Vagina (tissue), 2 donors: ENCODE measurements around the gene DLD.

ENCODE experiments used
- POLR2A ChIP-seq, 2 donors: fragments of 450-650 bp; IDR thresholded peaks; one replicate each; pipeline ENCODE4 v1.6.1; 2017; ENCODE audit warnings: antibody characterized with exemption in 2 of 2, mild to moderate bottlenecking in 2 of 2, moderate library complexity in 2 of 2
- POLR2AphosphoS5 ChIP-seq, 2 donors: sonication (generic); formaldehyde crosslinking; IDR thresholded peaks; one replicate each; pipeline ENCODE4 v1.9.0; 2017; ENCODE audit warnings: antibody characterized with exemption in 2 of 2, mild to moderate bottlenecking in 2 of 2, low read depth in 1 of 2; ENCODE audit not compliant: insufficient read depth in 1 of 2

DNA sequence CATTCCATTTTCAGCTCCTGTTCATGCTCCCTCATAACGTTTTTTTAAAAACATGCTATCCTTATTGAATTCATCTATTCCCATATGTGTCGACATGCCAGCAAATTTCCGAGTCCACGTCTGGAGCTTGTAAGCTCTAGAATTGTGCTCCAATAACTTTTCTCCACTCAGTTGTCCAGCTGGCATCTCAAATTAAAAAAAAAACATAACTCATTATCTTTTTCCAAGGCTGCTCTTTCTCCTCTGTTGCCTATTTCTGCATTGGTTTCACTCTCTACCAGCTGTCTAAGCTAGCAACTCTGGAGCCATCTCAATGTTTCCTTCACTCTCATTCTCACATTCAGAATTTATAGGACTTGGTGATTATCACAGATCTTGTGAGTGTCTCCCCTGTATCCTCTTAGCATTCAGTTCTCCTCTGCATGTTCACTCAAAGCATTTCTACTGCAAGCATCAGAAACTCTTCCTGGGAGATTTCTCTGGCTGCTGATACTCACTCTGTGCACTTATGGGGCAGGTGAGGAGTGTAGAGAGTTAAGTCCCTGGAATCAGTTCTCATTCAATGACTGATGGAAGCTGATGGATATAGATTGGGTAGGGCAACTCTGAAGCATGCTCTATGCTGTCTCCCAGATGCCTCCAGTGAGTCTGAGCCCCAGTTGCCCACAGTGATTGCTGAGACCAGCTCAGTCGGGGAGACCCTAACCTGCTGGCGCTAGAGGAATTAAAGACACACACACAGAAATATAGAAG, 6.7 kb upstream of the DLD start:
- TF ChIP-seq POLR2A (IDR thresholded peaks at IDR 0.05): no peak
- no peak for TF ChIP-seq POLR2AphosphoS5 (IDR thresholded peaks at IDR 0.05; ENCODE audit: insufficient read depth in 1 of 2, low read depth in 1 of 2)
